Pons (tissue), 1 donor: Measurements from ENCODE around the gene NFKBIL1.
"Not testable (repeated sequence)": the region's sequence is repeated elsewhere in the genome, so short reads cannot be mapped to it uniquely, and the experiment has no call there.

Experiments
- DNase-seq: peaks from one replicate; pipeline ENCODE4 v3.0.0-alpha.2; 2016; ENCODE audit warnings: low spot score

NFKBIL1 gene

DNA sequence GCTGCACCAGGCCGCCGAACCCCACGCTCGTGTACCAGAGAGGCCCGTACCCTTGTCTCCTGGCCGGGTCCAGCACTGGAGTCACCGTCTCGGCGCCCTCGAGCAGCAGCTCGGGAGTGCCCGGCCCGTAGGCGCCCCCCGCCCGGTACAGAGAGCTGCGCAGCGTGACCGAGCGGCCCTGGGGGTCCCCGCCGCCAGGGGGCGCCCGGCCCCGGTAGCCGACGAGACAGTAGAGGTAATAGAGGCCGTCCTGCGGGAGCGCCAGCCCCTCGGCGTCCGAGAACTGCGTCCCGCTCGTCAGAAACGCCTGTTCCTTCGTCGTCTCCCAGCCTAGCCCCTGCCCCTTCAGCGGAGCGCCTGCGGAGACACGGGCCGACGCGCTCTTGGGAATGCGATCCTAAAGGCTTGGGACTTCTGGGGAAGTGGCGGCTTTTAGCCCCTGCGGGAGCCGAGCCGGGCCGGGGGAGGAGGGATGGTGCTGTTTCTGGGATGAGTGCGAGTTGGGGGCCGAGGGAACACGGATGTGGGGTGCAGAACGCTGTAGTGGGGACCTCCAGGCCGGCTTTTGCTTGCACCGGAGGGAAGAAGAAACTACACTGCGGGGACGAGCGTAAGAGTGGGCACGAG, 33.5 kb downstream of the NFKBIL1 start:
- peak; percentile 66 for DNase-seq

DNA sequence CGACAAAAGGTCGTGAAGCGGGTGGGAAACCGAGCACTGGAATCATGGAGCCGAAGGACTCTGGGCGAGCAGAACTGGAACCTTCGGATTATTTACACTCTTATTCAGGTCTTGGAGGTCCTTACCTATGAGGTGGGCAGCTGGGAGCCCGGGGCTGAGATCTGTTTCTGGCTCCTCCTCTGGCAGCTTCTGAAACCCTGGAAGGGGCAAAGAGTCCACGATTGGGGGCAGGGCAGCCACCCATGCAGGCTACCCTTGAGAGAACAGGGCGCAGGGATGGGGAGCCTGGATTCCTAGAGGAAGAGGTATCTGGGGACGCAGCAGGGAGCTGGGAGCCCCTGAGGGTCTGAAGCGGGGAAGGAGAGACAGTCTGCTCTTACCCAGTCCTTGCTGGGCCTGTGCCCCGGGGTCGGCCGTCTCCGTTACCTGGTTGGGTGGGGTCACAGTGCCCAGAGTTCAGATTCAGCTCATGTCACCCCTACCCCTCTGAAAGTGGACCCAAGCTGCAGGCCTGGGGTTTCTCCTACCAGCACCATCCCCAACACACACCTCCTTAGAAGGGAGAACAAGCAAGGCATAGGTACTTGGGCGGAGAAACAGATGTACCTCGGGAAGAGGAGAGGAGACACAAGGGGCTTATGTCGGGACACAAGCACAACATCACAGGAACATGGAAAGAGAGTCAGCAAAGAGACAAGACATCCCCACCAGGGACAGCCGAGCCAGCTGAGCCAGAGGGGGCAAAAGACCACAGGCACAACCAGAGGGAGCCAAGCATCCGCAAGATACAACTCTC, 34.2 kb downstream of the NFKBIL1 start:
- DNase-seq: no peak

GRCh38 chr6:31582230-31582643, 34.8 kb downstream of the NFKBIL1 start, which contains the start of gene LTB:
TSS of gene LTB (minus strand) at chr6:31582424. CDS start at chr6:31582417, 7 bp downstream.
- no peak for DNase-seq

GRCh38 chr6:31585491-31585890, 38.1 kb downstream of the NFKBIL1 start:
- DNase-seq: no peak

DNA sequence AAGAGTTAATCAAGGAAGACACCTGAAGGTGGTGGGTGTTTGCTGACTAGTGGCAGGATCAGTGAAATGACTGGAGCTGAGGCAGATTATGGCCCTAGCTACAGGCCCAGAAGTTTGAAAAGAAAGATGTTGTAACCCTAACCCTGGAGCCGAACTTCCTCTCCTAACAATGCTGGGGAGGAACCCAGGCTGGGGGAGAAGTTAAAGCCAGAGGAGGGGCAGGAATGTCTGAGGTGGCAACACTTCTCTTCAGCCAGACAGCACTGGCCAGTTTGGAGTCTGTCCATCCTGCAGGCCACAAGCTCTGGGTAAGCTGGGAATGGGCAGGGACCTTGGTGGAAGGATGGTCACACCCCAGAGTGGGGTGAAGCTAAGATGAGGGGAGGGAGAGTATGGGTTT, 38.6 kb downstream of the NFKBIL1 start, which contains the start of gene LST1:
Gene LST1 (plus strand): TSS at position 270 of the 400 bp plus-strand sequence. CDS start 1,023 bp downstream, outside the sequence.
- DNase-seq: peak; percentile 77

DNA sequence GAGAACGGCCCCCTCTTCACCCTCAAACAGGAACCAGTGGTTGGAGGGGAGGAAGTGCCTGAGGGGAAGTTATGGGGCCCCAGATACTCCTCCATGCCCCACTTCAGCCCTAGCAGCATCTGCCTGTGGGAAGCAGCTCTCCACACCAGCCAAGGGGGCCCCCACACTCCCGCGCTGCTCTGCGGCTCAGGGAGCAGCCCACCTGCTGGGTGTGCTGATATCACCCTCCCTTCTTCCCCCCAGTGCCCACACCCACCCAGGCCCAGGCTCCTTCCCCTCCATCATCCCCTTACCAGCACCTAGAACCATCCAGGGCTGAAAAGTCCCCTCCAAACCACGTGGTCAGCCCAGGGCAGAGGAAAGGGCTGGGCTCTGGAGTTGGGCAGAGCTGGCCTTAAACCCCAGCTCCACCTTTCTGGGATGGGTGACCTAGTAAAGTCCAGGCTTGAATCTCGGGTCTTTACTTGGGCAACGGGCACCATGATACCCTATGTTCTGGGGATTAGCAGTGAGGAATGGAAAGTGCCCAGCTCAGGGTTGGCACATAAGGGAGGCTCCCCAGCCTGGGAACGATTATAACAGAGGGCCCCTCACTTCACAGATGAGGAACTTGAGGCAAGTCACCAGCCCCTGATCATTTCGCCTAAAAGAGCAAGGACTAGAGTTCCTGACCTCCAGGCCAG, 39.3 kb downstream of the NFKBIL1 start:
- peak; percentile 58 for DNase-seq

DNA sequence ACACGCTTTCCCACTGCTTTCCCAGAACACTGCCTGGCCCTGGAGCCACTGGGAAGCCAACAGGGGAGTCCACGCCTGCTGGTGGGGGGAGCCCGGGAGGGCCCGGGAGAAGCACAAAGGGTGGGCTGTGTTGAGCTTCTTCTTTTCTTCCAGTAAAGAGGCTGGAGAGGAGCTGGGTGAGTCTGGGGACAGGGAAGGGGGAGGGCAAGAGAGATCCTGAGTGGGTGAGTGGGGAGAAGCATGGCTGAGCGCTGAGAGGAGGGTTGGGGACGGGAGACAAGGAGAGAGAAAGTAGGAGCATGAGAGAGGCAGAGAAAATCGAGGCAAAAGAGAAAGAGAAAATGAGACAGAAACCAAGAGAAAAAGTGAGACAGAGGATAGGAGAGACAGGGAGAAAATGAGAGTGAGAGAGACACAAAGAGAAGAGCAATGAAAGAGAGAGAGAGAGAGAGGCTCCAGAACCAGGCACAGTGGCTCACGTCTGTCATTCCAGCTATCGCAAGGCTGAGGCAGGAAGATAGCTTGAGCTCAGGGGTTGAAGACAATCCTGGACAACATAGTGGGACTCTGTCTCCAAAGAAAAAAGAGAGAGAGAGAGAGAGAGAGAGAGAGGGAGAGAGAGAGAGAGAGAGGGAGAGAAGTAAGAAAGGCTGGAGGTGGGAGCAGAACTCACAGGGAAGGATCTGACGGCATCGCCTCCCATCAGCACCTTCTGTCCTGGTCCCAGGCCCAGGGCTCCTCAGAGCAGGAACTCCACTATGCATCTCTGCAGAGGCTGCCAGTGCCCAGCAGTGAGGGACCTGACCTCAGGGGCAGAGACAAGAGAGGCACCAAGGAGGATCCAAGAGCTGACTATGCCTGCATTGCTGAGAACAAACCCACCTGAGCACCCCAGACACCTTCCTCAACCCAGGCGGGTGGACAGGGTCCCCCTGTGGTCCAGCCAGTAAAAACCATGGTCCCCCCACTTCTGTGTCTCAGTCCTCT, 40.7 kb downstream of the NFKBIL1 start:
- DNase-seq: no peak

GRCh38 chr6:31588871-31589650, 41.7 kb downstream of the NFKBIL1 start:
- no peak for DNase-seq

GRCh38 chr6:31590691-31591090, 43.3 kb downstream of the NFKBIL1 start:
- DNase-seq: not testable (repeated sequence)

DNA sequence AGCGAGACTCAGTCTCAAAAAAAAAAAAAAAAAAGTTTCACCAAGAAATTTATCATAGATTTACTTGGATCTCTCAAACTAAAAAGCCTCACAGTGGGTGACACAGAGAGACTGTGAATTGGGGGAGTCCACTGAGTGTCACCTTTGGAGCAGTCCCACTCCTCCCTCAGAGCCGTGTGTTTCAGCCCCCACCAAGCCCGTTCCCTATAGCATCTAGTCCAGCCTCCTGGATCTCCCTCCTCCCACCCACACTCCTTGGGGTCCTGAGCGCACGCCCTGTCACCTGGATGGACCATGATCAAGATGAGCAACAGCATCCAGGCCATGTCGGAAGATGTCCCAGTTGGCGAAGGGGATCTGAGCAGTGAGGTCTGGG, 45.0 kb downstream of the NFKBIL1 start:
- no peak for DNase-seq

DNA sequence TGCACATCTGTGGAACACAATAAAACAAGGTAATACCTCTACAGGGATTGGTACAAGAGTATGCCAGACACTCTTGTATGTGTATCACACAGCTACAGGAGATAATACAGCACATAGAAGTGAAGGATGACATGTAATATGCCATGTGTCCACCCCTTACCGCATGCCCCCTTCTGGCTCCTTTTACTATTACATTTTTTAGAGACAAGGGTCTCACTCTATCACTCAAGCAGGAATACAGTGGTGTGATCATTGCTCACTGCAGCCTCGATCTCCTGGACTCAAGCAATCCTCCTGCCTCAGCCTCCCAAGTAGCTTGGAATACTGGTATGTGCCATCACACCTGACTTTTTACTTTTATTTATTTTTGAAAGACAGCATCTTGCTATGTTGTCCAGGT, 49.6 kb downstream of the NFKBIL1 start:
- no peak for DNase-seq

DNA sequence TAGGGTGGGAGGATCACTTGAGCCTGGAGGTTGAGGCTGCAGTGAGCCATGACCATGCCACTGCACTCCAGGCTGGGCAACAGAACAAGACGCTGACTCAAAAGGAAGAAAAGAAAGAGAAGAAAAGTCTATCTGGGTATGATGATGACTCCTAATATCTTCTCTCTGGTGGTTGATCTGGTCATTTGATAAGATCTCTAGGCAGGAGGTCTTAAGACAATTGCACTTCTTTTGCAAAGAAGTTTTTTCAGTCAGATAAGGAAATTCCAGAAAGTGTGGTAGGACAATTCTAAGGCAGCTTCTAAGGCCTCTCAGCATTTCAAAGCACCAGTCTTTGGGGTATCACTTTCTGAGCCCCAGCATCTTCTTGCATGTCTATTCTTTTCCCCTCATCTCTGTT, 59.9 kb downstream of the NFKBIL1 start:
- no peak for DNase-seq
